Measurements from ENCODE around the gene PZP. TPM values are rescaled to one million over a fixed set of nuclear protein-coding genes. Genes with fewer than 3 reads are reported as not detected.

Gene PZP
- total and polyA plus RNA-seq, 2 of the 13 experiments (the other 11 are each of a cell fraction or from before 2014, with no cell fraction given) = 0.07 to 0.89 TPM

- TF ChIP-seq ZBTB46 (CRISPR knock-in tag; IDR thresholded peaks at IDR 0.05; ENCODE audit: borderline replicate concordance) = no peak
- no peak for TF ChIP-seq ZNF280B (CRISPR knock-in tag; IDR thresholded peaks at IDR 0.05; ENCODE audit: borderline replicate concordance)
- no peak for TF ChIP-seq E2F2 (CRISPR knock-in tag; IDR thresholded peaks at IDR 0.05; ENCODE audit: borderline replicate concordance)
- TF ChIP-seq ZNF614 (CRISPR knock-in tag; IDR thresholded peaks at IDR 0.05; ENCODE audit: borderline replicate concordance) = no peak
- TF ChIP-seq ZNF530 (CRISPR knock-in tag; IDR thresholded peaks at IDR 0.05; ENCODE audit: low read depth) = no peak
- TF ChIP-seq CREB1 (IDR thresholded peaks at IDR 0.05) = no peak
- peak; percentile 44; the same call in 1 of the 2 replicates for TF ChIP-seq CREB1 (CRISPR knock-in tag; IDR thresholded peaks at IDR 0.05)
- no peak for TF ChIP-seq ZNF3 (CRISPR knock-in tag; IDR thresholded peaks at IDR 0.05)
- no peak for TF ChIP-seq CENPBD1 (CRISPR knock-in tag; IDR thresholded peaks at IDR 0.05; ENCODE audit: borderline replicate concordance, low read depth)
- TF ChIP-seq ZEB1 (IDR thresholded peaks at IDR 0.05; ENCODE audit: insufficient replicate concordance, low read depth) = no peak
- no peak for TF ChIP-seq ZNF547 (CRISPR knock-in tag; IDR thresholded peaks at IDR 0.05)
- no peak for TF ChIP-seq ZNF501 (CRISPR knock-in tag; IDR thresholded peaks at IDR 0.05)
- TF ChIP-seq RAD51 (IDR thresholded peaks at IDR 0.05; ENCODE audit: borderline replicate concordance) = no peak
- 0 out of 2 replicates have a peak, but pooled peaks have one; percentile 47 for TF ChIP-seq ZBTB25 (CRISPR knock-in tag; IDR thresholded peaks at IDR 0.05)
- no peak for TF ChIP-seq ZNF18 (CRISPR knock-in tag; IDR thresholded peaks at IDR 0.05; ENCODE audit: insufficient replicate concordance)
- TF ChIP-seq TBX3 (IDR thresholded peaks at IDR 0.05; ENCODE audit: borderline replicate concordance) = no peak
- TF ChIP-seq ZNF280D (CRISPR knock-in tag; IDR thresholded peaks at IDR 0.05) = no peak
- no peak; the same call in 1 of the 2 replicates for TF ChIP-seq TP53 (CRISPR knock-in tag; conservative IDR thresholded peaks at IDR 0.05)
- 0 out of 2 replicates have a peak, but pooled peaks have one; percentile 25 for TF ChIP-seq SNAPC2 (CRISPR knock-in tag; IDR thresholded peaks at IDR 0.05)
These were observed 94.2 kb downstream of the PZP start (continued) for GRCh38 chr12:9113987-9114309.
